SKM-1 treated with dmso at 0.1 percent for 144 hours (cell line): Measurements from ENCODE around the gene LSM12.
"Not testable (repeated sequence)": the region's sequence is repeated elsewhere in the genome, so short reads cannot be mapped to it uniquely, and the experiment has no call there.

Source experiments
- DNase-seq: peaks from one replicate; lab custom pipeline; 2025; ENCODE audit not compliant: unreplicated experiment; lab: John Stamatoyannopoulos, UW

The LSM12 gene

GRCh38 chr17:44045486-44045885 lies 21.0 kb downstream of the LSM12 start:
- DNase-seq: no peak

GRCh38 chr17:44044071-44044470 lies 22.4 kb downstream of the LSM12 start:
- no peak for DNase-seq

GRCh38 chr17:44043272-44043696 lies 23.2 kb downstream of the LSM12 start:
- DNase-seq: no peak

- DNase-seq: no peak
These were observed 26.4 kb downstream of the LSM12 start for GRCh38 chr17:44039829-44040635.

GRCh38 chr17:44038604-44039011 lies 27.9 kb downstream of the LSM12 start:
- no peak for DNase-seq

GRCh38 chr17:44037471-44037870 lies 29.0 kb downstream of the LSM12 start:
- DNase-seq: no peak

GRCh38 chr17:44034688-44035087 lies 31.8 kb downstream of the LSM12 start:
- DNase-seq: not testable (repeated sequence)

- no peak for DNase-seq
These were observed 32.5 kb downstream of the LSM12 start for GRCh38 chr17:44033861-44034408.

GRCh38 chr17:44030482-44030881 lies 36.0 kb downstream of the LSM12 start:
- DNase-seq: no peak

- no peak for DNase-seq
These were observed 36.7 kb downstream of the LSM12 start for GRCh38 chr17:44029736-44030135.

- no peak for DNase-seq
These were observed 41.6 kb downstream of the LSM12 start for GRCh38 chr17:44024853-44025252.

- no peak for DNase-seq
These were observed 42.2 kb downstream of the LSM12 start for GRCh38 chr17:44024271-44024663.

- DNase-seq: no peak
These were observed 42.8 kb downstream of the LSM12 start for GRCh38 chr17:44023545-44024270.

GRCh38 chr17:44022246-44022645 lies 44.2 kb downstream of the LSM12 start:
- DNase-seq: no peak

- not testable (repeated sequence) for DNase-seq
These were observed 45.2 kb downstream of the LSM12 start for GRCh38 chr17:44021227-44021626.

- peak; percentile 88 for DNase-seq
These were observed 51.9 kb downstream of the LSM12 start, which contains the start of gene TMEM101 for GRCh38 chr17:44014437-44015172. Gene TMEM101 (minus strand): TSS chr17:44014963. CDS start chr17:44014952, 11 bp downstream.

GRCh38 chr17:44014133-44014436 lies 52.4 kb downstream of the LSM12 start:
- DNase-seq: no peak

- DNase-seq: no peak
These were observed 53.6 kb downstream of the LSM12 start for GRCh38 chr17:44012874-44013273.

- DNase-seq: no peak
These were observed 54.1 kb downstream of the LSM12 start for GRCh38 chr17:44012391-44012790.

GRCh38 chr17:44011876-44012275 lies 54.6 kb downstream of the LSM12 start:
- DNase-seq: no peak

- no peak for DNase-seq
These were observed 55.4 kb downstream of the LSM12 start for GRCh38 chr17:44010966-44011647.
